ENCODE results near the gene BEX4.

The BEX4 gene

DNA sequence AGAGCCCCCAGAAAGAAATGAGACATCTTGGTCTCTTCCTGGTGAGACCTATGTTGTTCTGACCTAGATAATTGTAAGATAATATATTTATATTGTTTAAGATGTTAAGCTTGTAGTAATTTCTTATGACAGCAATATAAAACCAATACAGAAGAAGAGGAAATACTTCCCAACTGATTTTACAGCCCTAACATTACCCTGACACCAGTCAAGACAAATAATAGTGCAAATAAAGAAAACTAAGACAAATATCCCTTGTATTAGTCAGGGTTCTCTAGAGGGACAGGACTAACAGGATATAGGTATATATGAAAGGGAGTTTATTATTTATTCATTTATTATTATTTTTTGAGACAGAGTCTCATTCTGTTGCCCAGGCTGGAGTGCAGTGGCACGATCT lies 21.4 kb downstream of the BEX4 start:
- TF ChIP-seq CTCF (IDR thresholded peaks at IDR 0.05; ENCODE audit: low read depth, low read length) (no peak), EZH2phosphoT487 (IDR thresholded peaks at IDR 0.05; ENCODE audit: low read depth) (no peak)
- H3K79me2 ChIP-seq (ENCODE audit: low read length), result no peaks in the 10 kb centered on the region
- no peaks in the 10 kb centered on the region for H3K4me1 ChIP-seq (ENCODE audit: low read length)
- H3K27ac ChIP-seq (ENCODE audit: low read length), result no peak overlapping the region
- H3K4me2 ChIP-seq (ENCODE audit: low read length), result no peak overlapping the region
- no peaks in the 10 kb centered on the region for H3K27me3 ChIP-seq (ENCODE audit: low read depth, low read length)
- no peaks in the 10 kb centered on the region for H3K9me3 ChIP-seq (ENCODE audit: insufficient read depth, low read length)
- H4K20me1 ChIP-seq (ENCODE audit: insufficient read depth, low read length), result no peaks in the 10 kb centered on the region
- H3K9ac ChIP-seq (ENCODE audit: low read length), result no peak overlapping the region
- no peak overlapping the region for H3K4me3 ChIP-seq (ENCODE audit: low read length)
- no peaks in the 10 kb centered on the region for H3K36me3 ChIP-seq (replicated peaks; ENCODE audit: low read depth, low read length)
- H2AFZ ChIP-seq (ENCODE audit: low read depth, low read length), result no peak overlapping the region

DNA sequence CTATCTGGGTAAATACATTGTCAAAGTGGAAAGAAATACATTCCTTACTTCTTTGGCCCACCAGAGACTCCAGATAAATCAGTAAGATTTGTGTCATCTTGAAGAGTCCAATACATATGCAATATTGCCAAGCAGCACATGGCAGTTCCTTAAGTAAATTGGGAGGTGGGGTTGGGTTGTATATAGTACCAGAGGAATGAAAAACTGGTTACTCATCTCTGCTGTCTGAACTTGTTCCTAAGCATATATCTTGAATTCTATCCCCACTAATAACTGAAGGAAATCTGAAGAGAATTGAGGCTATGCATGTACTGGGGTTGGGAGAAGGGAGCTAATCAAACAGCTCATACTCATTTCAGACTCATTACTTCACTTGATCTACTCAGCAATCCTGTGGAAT lies 25.2 kb downstream of the BEX4 start:
- no peaks in the 10 kb centered on the region for H4K20me1 ChIP-seq (ENCODE audit: insufficient read depth, low read length)
- no peak overlapping the region for H3K27ac ChIP-seq (ENCODE audit: low read length)
- H3K9me3 ChIP-seq (ENCODE audit: insufficient read depth, low read length), result no peaks in the 10 kb centered on the region
- no peaks in the 10 kb centered on the region for H3K4me1 ChIP-seq (ENCODE audit: low read length)
- no peak overlapping the region for H3K9ac ChIP-seq (ENCODE audit: low read length)
- no peaks in the 10 kb centered on the region for H3K79me2 ChIP-seq (ENCODE audit: low read length)
- no peak overlapping the region for H2AFZ ChIP-seq (ENCODE audit: low read depth, low read length)
- no peak overlapping the region for H3K4me3 ChIP-seq (ENCODE audit: low read length)
- H3K4me2 ChIP-seq (ENCODE audit: low read length), result no peak overlapping the region
- H3K27me3 ChIP-seq (ENCODE audit: low read depth, low read length), result no peaks in the 10 kb centered on the region
- no peaks in the 10 kb centered on the region for H3K36me3 ChIP-seq (replicated peaks; ENCODE audit: low read depth, low read length)
- TF ChIP-seq EZH2phosphoT487 (IDR thresholded peaks at IDR 0.05; ENCODE audit: low read depth) (no peak), CTCF (IDR thresholded peaks at IDR 0.05; ENCODE audit: low read depth, low read length) (no peak)

GRCh38 chrX:103248553-103248952 lies 33.6 kb downstream of the BEX4 start:
- H3K27ac ChIP-seq (ENCODE audit: low read length), result no peak overlapping the region
- no peaks in the 10 kb centered on the region for H3K9me3 ChIP-seq (ENCODE audit: insufficient read depth, low read length)
- H3K4me1 ChIP-seq (ENCODE audit: low read length), result no peaks in the 10 kb centered on the region
- no peak overlapping the region for H2AFZ ChIP-seq (ENCODE audit: low read depth, low read length)
- no peak overlapping the region for H3K9ac ChIP-seq (ENCODE audit: low read length)
- H3K36me3 ChIP-seq (replicated peaks; ENCODE audit: low read depth, low read length), result peaks cover 7% of the 10 kb centered on the region
- H3K27me3 ChIP-seq (ENCODE audit: low read depth, low read length), result no peaks in the 10 kb centered on the region
- no peak overlapping the region for H3K4me2 ChIP-seq (ENCODE audit: low read length)
- 0 out of 2 replicates have a peak, but pooled peaks cover 1% of the 10 kb centered on the region for H3K79me2 ChIP-seq (ENCODE audit: low read length)
- H3K4me3 ChIP-seq (ENCODE audit: low read length), result no peak overlapping the region
- TF ChIP-seq CTCF (IDR thresholded peaks at IDR 0.05; ENCODE audit: low read depth, low read length), result peak; percentile 46
- TF ChIP-seq EZH2phosphoT487 (IDR thresholded peaks at IDR 0.05; ENCODE audit: low read depth), result no peak
- no peaks in the 10 kb centered on the region for H4K20me1 ChIP-seq (ENCODE audit: insufficient read depth, low read length)

GRCh38 chrX:103249805-103250204 lies 34.9 kb downstream of the BEX4 start:
- no peaks in the 10 kb centered on the region for H3K9me3 ChIP-seq (ENCODE audit: insufficient read depth, low read length)
- H2AFZ ChIP-seq (ENCODE audit: low read depth, low read length), result no peak overlapping the region
- TF ChIP-seq EZH2phosphoT487 (IDR thresholded peaks at IDR 0.05; ENCODE audit: low read depth) (no peak), CTCF (IDR thresholded peaks at IDR 0.05; ENCODE audit: low read depth, low read length) (no peak)
- no peaks in the 10 kb centered on the region for H3K27me3 ChIP-seq (ENCODE audit: low read depth, low read length)
- no peak overlapping the region for H3K4me2 ChIP-seq (ENCODE audit: low read length)
- peaks cover 8% of the 10 kb centered on the region for H3K36me3 ChIP-seq (replicated peaks; ENCODE audit: low read depth, low read length)
- no peak overlapping the region for H3K9ac ChIP-seq (ENCODE audit: low read length)
- peaks cover 3% of the 10 kb centered on the region; the same call in 1 of the 2 replicates for H3K4me1 ChIP-seq (ENCODE audit: low read length)
- no peak overlapping the region for H3K4me3 ChIP-seq (ENCODE audit: low read length)
- no peaks in the 10 kb centered on the region for H4K20me1 ChIP-seq (ENCODE audit: insufficient read depth, low read length)
- no peak overlapping the region for H3K27ac ChIP-seq (ENCODE audit: low read length)
- H3K79me2 ChIP-seq (ENCODE audit: low read length), result peaks cover 13% of the 10 kb centered on the region
